GM18526 (cell line): ENCODE measurements around the gene SIM2.

Source experiments
- POLR2A ChIP-seq: IDR thresholded peaks from 3 replicates; pipeline ENCODE4 v1.6.1; 2011; ENCODE audit not compliant: insufficient read length; ENCODE audit errors: extremely low read depth

Gene SIM2

GRCh38 chr21:36704281-36704957, 5.5 kb downstream of the SIM2 start:
- no peak for TF ChIP-seq POLR2A

DNA sequence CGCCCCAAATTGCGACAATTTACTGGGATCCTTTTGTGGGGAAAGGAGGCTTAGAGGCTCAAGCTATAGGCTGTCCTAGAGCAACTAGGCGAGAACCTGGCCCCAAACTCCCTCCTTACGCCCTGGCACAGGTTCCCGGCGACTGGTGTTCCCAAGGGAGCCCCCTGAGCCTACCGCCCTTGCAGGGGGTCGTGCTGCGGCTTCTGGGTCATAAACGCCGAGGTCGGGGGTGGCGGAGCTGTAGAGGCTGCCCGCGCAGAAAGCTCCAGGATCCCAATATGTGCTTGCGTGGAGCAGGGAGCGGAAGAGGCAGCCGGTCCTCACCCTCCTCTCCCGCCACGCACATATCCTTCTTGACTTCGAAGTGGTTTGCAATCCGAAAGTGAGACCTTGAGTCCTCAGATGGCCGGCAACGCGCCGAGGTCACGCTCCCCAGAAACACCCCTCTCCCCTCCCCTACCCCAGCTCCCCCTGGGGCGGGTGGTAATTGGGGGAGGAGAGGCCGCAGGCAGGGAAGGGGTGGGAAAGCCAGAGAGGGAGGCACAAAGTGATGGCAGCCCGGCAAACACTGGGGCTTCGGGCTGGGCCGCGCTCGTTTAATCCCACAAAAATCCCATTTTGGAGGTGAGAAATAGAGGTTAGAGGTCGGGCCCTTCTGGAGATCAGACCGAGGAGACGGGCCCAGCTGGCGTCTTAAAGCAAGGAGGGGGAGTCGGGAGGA, 6.2 kb downstream of the SIM2 start:
- TF ChIP-seq POLR2A, result no peak

DNA sequence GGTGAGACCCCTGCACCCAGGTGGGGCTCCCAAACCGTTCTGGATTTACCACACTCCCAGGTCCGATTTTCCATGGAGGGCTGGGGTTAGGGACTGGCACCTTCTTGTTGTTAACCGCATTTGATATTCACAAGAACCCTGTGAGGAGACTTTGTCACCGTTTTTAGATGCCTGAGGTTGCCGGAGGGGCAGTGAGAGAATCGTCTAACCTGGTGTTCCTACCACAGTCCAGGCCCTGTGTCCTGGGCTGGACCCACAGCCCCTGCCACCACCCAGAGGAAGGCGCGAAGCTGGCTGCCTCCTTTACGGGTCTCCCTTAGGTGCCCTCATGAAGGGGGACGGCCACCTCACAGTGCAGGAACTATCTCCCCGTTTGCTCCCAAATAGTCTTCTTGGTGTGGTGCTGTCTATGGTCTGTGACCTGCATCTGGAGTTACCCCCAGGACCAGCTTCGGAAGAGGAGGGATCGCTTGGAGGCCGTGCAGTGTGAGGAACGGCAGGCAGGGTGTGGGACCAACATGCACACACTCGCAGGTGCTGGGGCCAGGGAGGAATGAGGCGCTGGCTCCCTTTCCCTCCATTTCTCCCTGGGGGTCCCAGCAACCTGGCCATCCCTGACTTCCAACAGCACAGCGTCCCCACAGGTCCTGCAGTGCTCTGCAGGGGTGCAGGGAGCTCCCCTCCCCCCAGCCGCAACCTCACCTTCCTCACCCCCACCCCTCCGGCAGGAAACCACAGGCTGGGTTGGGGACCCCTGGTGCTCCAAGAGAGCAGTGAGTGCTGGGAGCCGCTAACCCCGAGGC, 7.0 kb downstream of the SIM2 start:
- TF ChIP-seq POLR2A, result no peak

DNA sequence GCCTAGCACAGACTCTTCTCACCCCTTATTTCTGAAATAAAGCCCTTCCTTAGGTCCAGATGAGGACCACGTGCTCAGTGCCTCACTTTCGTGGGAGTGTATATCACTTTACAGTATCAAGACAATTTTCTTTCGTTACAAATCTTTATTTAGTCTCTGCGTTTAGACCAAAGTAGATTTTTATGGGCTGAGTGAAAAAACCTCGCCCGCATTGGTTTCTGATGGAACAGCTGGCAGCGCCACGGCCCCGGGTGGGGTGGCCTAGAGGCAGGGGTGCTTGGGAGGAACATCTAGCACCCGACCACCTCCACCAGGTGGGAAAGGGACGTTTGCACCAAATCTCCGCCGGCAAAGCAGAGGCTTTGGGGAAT, 7.6 kb downstream of the SIM2 start:
- TF ChIP-seq POLR2A, result no peak

DNA sequence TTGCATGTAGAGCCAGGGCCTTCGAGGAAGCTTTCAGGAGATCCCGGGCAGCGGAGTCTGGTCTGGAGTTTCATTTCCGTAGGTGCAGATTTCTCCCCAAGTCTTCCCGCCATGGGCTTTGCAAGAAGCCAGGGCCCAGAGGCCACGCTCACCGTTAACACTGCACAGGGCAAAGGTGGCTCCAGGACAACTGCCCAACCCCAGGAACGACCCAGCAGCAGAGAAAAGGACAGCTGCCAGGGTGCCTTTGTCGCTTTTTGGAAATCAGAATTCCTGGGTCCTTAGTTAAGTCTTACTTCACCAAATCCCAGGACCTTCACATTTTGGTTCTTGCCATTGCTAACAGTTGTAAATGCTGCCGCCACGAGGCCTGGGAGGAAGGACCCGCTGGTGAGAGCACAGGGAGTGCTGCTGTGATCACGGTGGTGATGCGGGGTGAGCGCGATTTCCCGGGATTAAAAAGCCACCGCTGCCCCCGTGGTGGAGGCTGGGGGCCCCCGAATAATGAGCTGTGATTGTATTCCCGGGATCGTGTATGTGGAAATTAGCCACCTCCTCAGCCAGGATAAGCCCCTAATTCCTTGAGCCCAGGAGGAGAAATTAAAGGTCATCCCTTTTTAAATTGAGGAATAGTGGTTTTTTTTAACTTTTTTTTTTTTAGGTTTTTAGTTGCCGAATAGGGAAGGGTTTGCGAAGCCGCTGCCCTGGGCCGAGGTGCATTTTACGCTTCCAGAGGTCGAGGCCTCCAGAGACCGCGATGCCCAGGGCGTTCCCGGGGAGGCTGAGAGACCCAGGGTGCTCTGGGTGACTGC, 8.2 kb downstream of the SIM2 start:
- TF ChIP-seq POLR2A, result no peak

DNA sequence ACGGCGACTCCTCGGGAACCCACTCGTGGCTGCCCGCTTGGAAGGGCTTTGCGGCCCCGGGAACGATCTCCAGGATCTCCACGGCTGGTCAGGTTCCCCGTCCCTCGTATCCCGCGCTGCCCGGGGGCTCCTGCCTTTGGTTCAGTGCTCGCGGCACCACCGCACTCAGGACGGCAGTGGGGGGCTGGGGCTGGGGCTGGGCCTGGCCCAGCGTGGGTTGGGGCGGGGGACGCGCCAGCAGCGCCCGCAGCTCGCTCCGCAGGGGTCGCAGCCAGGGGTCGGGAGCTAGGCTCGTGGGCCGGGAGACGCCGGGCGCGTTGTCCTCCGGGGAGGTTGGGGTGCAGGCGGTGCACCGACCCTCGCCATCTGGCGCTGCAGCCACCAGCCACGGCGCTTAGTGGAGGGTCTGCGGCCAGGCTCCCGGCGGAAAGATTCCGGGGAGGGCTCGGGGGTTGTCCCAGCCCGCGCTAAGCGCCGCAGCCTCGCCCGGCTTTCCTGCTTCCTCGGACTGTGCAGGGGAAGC, 8.9 kb downstream of the SIM2 start:
- TF ChIP-seq POLR2A, result no peak

GRCh38 chr21:36708286-36709029, 9.5 kb downstream of the SIM2 start:
- no peak for TF ChIP-seq POLR2A

GRCh38 chr21:36709030-36709867, 10.3 kb downstream of the SIM2 start:
- TF ChIP-seq POLR2A, result no peak

DNA sequence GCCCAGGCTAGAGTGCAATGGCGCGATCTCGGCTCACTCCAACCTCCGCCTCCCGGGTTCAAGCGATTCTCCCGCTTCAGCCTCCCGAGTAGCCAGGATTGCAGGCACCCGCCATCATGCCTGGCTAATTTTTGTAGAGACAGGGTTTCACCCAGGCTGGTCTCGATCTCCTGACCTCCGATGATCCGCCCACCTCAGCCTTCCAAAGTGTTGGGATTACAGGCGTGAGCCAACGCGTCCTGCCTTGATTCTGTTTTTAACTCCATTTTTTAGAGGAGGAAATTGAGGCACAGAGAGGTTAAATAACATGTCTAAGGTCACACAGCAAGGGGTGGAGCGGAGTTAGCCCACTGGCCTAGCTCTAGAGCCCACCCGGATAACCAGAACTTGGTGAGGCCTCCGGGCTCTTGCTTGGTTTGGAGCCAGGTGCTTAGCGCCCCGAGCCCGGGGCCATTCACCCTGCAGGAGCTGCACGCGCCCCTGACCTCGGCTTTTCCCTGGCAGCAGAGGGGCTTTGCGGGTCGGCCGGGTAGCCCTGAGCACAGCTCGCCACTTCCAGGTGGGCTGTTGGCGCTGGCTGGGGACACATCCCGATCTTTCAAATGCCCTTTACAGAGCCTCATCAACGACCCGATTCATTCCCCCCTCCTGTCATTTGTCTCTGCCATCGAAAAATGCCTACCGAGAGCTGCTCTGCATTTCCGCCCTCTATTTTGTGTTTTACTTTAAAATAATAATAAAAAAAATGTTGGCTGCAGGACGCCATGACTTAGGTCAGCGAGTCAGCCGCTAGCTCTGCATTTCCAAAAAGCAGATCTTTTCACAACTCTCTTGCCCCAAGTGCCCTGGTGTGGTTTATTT, 11.2 kb downstream of the SIM2 start:
- TF ChIP-seq POLR2A, result no peak

- TF ChIP-seq POLR2A, result no peak
Measured at GRCh38 chr21:36710729-36711048, 11.8 kb downstream of the SIM2 start.

GRCh38 chr21:36713746-36714145, 14.8 kb downstream of the SIM2 start:
- no peak for TF ChIP-seq POLR2A

- no peak for TF ChIP-seq POLR2A
Measured at GRCh38 chr21:36716387-36716786, 17.5 kb downstream of the SIM2 start.

GRCh38 chr21:36716836-36717235, 17.9 kb downstream of the SIM2 start:
- no peak for TF ChIP-seq POLR2A
